HL-60 (cell line): ENCODE measurements around the gene POLR2I.

ENCODE experiments used
- GABPA ChIP-seq: IDR thresholded peaks from 2 replicates; pipeline ENCODE4 v1.6.1; 2012; ENCODE audit warnings: low read depth
- POLR2AphosphoS5 ChIP-seq: IDR thresholded peaks from 2 replicates; pipeline ENCODE4 v1.6.1; 2012; ENCODE audit warnings: low read depth
- TF ChIP-seq, protein P1 (sequence below): IDR thresholded peaks from one replicate; pipeline ENCODE4 v1.5.1; 2011; ENCODE audit warnings: low read length, control low read depth, inconsistent platforms; ENCODE audit not compliant: insufficient read depth
- TF ChIP-seq, protein P2 (sequence below): IDR thresholded peaks from 2 replicates; pipeline ENCODE4 v1.6.1; 2012; ENCODE audit warnings: low read depth; ENCODE audit not compliant: insufficient replicate concordance

DNA sequence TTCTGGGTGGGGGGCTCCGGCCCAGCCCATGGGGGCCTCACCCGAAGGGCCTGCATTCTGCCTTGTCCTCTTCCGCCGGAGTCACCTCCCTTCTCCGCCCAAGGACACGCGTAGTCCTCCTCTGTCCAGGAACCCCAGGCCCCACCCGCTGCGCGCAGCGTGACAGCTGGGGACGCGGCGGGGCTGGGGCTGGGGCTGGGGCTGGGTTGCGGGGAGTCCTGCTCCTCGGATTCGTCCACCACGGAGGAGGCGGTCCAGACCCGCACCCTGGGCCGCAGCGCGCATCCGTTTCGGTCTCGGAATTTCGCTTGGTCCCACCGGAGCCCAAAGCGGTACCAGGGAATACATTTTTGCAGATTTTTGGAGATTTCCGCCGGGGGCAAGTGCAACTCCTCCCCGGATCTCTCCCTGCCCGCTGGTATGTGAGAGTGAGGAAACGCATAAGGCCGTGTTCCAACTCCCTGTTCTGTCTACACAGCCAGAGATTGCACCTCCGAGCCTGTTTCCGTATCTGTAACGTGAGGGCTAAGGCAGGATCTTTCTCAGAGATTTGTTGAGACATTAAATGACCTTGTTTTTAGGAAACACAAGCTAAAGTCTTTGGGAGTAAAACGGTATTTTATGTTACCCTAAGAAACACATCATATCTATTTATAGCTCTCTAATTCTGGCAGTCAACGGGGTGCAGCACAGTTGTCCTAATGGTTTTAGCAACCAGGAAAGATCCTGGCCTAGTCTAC, 37.8 kb upstream of the POLR2I start, which contains the start of gene COX7A1:
- TF ChIP-seq, protein P1, sequence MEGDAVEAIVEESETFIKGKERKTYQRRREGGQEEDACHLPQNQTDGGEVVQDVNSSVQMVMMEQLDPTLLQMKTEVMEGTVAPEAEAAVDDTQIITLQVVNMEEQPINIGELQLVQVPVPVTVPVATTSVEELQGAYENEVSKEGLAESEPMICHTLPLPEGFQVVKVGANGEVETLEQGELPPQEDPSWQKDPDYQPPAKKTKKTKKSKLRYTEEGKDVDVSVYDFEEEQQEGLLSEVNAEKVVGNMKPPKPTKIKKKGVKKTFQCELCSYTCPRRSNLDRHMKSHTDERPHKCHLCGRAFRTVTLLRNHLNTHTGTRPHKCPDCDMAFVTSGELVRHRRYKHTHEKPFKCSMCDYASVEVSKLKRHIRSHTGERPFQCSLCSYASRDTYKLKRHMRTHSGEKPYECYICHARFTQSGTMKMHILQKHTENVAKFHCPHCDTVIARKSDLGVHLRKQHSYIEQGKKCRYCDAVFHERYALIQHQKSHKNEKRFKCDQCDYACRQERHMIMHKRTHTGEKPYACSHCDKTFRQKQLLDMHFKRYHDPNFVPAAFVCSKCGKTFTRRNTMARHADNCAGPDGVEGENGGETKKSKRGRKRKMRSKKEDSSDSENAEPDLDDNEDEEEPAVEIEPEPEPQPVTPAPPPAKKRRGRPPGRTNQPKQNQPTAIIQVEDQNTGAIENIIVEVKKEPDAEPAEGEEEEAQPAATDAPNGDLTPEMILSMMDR = no peak
- no peak for TF ChIP-seq POLR2AphosphoS5
- no peak for TF ChIP-seq GABPA
- TF ChIP-seq, protein P2, sequence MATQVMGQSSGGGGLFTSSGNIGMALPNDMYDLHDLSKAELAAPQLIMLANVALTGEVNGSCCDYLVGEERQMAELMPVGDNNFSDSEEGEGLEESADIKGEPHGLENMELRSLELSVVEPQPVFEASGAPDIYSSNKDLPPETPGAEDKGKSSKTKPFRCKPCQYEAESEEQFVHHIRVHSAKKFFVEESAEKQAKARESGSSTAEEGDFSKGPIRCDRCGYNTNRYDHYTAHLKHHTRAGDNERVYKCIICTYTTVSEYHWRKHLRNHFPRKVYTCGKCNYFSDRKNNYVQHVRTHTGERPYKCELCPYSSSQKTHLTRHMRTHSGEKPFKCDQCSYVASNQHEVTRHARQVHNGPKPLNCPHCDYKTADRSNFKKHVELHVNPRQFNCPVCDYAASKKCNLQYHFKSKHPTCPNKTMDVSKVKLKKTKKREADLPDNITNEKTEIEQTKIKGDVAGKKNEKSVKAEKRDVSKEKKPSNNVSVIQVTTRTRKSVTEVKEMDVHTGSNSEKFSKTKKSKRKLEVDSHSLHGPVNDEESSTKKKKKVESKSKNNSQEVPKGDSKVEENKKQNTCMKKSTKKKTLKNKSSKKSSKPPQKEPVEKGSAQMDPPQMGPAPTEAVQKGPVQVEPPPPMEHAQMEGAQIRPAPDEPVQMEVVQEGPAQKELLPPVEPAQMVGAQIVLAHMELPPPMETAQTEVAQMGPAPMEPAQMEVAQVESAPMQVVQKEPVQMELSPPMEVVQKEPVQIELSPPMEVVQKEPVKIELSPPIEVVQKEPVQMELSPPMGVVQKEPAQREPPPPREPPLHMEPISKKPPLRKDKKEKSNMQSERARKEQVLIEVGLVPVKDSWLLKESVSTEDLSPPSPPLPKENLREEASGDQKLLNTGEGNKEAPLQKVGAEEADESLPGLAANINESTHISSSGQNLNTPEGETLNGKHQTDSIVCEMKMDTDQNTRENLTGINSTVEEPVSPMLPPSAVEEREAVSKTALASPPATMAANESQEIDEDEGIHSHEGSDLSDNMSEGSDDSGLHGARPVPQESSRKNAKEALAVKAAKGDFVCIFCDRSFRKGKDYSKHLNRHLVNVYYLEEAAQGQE = no peak
